NCI-H1417 (cell line): ENCODE results near the gene YTHDC1.
"Not testable (repeated sequence)": the region's sequence is repeated elsewhere in the genome, so short reads cannot be mapped to it uniquely, and the experiment has no call there.

Experiments
- DNase-seq, 3 experiments: peaks; one replicate each; lab custom pipeline; 2025; lab: John Stamatoyannopoulos, UW

YTHDC1 gene

GRCh38 chr4:68288393-68288740 is 61.5 kb downstream of the YTHDC1 start:
- no peak for DNase-seq

- DNase-seq, result no peak
Measured at GRCh38 chr4:68287704-68288392, 62.0 kb downstream of the YTHDC1 start.

- DNase-seq, result no peak
Measured at GRCh38 chr4:68283714-68284113, 66.2 kb downstream of the YTHDC1 start.

- no peak for DNase-seq
Measured at GRCh38 chr4:68283095-68283494, 66.8 kb downstream of the YTHDC1 start.

- DNase-seq, result not testable (repeated sequence)
Measured at GRCh38 chr4:68281796-68282740, 67.8 kb downstream of the YTHDC1 start.

GRCh38 chr4:68278029-68278428 is 71.9 kb downstream of the YTHDC1 start:
- DNase-seq, result no peak

GRCh38 chr4:68277627-68278026 is 72.3 kb downstream of the YTHDC1 start:
- no peak for DNase-seq

- no peak for DNase-seq
Measured at GRCh38 chr4:68272860-68273259, 77.0 kb downstream of the YTHDC1 start.

GRCh38 chr4:68272380-68272779 is 77.5 kb downstream of the YTHDC1 start:
- no peak for DNase-seq

GRCh38 chr4:68271851-68272357 is 78.0 kb downstream of the YTHDC1 start:
- DNase-seq, result peak; percentile 7 to 74 (median 31)

GRCh38 chr4:68267433-68267944 is 82.4 kb downstream of the YTHDC1 start:
- no peak for DNase-seq

GRCh38 chr4:68264875-68265565 is 84.9 kb downstream of the YTHDC1 start:
- DNase-seq, result no peak
